HG03439 (cell line): ENCODE measurements around the gene PNMA8A.
"Not testable (repeated sequence)": the region's sequence is repeated elsewhere in the genome, so short reads cannot be mapped to it uniquely, and the experiment has no call there.

Experiments used
- ATAC-seq: cut with Tn5 transposase; IDR thresholded peaks from one replicate; pipeline ENCODE4 v1.9.1; 2021; ENCODE audit warnings: mild to moderate bottlenecking, moderate library complexity; ENCODE audit not compliant: unreplicated experiment

PNMA8A gene

GRCh38 chr19:46471116-46471733 lies at the start of gene PNMA8A:
PNMA8A (minus strand) TSS chr19:46471563; CDS start chr19:46471035, 528 bp downstream.
- ATAC-seq, result no peak

- ATAC-seq, result no peak
Observed at GRCh38 chr19:46520616-46521015, 49.3 kb upstream of the PNMA8A start.

GRCh38 chr19:46517471-46517870 lies 46.1 kb upstream of the PNMA8A start:
- no peak for ATAC-seq

- no peak for ATAC-seq
Observed at GRCh38 chr19:46515879-46516350, 44.6 kb upstream of the PNMA8A start.

- no peak for ATAC-seq
Observed at GRCh38 chr19:46515290-46515609, 43.9 kb upstream of the PNMA8A start.

GRCh38 chr19:46514589-46515289 lies 43.4 kb upstream of the PNMA8A start:
- ATAC-seq, result no peak

- no peak for ATAC-seq
Observed at GRCh38 chr19:46513461-46514236, 42.3 kb upstream of the PNMA8A start.

- no peak for ATAC-seq
Observed at GRCh38 chr19:46511237-46511636, 39.9 kb upstream of the PNMA8A start.

- no peak for ATAC-seq
Observed at GRCh38 chr19:46508206-46508605, 36.8 kb upstream of the PNMA8A start.

- no peak for ATAC-seq
Observed at GRCh38 chr19:46503848-46504453, 32.6 kb upstream of the PNMA8A start.

GRCh38 chr19:46502891-46503290 lies 31.5 kb upstream of the PNMA8A start:
- ATAC-seq, result no peak

- no peak for ATAC-seq
Observed at GRCh38 chr19:46499692-46500091, 28.3 kb upstream of the PNMA8A start.

- no peak for ATAC-seq
Observed at GRCh38 chr19:46497773-46498172, 26.4 kb upstream of the PNMA8A start.

- not testable (repeated sequence) for ATAC-seq
Observed at GRCh38 chr19:46496886-46497285, 25.5 kb upstream of the PNMA8A start.

GRCh38 chr19:46496304-46496703 lies 24.9 kb upstream of the PNMA8A start:
- no peak for ATAC-seq

- ATAC-seq, result no peak
Observed at GRCh38 chr19:46495786-46496099, 24.4 kb upstream of the PNMA8A start, which contains the start of gene PNMA8B. PNMA8B (minus strand) TSS chr19:46495867; CDS start chr19:46495465, 402 bp downstream.

GRCh38 chr19:46494941-46495785 lies 23.8 kb upstream of the PNMA8A start:
- ATAC-seq, result no peak

GRCh38 chr19:46494146-46494940 lies 23.0 kb upstream of the PNMA8A start:
- ATAC-seq, result no peak

GRCh38 chr19:46493236-46494145 lies 22.1 kb upstream of the PNMA8A start:
- no peak for ATAC-seq
